Esophagus squamous epithelium (tissue), 5 donors: ENCODE data around the gene HSPBP1. TPM values are rescaled to one million over a fixed set of nuclear protein-coding genes. Genes with fewer than 3 reads are reported as not detected.

Source experiments
- DNase-seq: peaks from one replicate; lab custom pipeline; 2025; lab: John Stamatoyannopoulos, UW
- H3K27ac ChIP-seq, 4 donors: fragments of 200-600 bp; sonication (generic); one replicate each; pipeline ENCODE4 v1.5.1; 2016 to 2019; ENCODE audit warnings: mild to moderate bottlenecking in 1 of 4
- H3K27me3 ChIP-seq, 4 donors: fragments of 200-600 bp; sonication (generic); 1 replicate in 3 of 4; 2 replicates in 1 of 4; pipeline versions ENCODE4 v1.5.1 to v1.6.0; 2017 to 2021; ENCODE audit warnings: antibody characterized with exemption in 1 of 4
- H3K36me3 ChIP-seq, 3 donors: fragments of 200-600 bp; sonication (generic); one replicate each; pipeline ENCODE4 v1.5.1; 2016 to 2019
- H3K4me1 ChIP-seq, 3 donors: fragments of 200-600 bp; sonication (generic); one replicate each; pipeline ENCODE4 v1.5.1; 2017 to 2019
- H3K4me3 ChIP-seq, 4 donors: fragments of 200-600 bp; sonication (generic); 1 replicate in 3 of 4; 2 replicates in 1 of 4; pipeline ENCODE4 v1.5.1; 2016 to 2019; ENCODE audit warnings: mild to moderate bottlenecking in 2 of 4, moderate library complexity in 1 of 4
- H3K9me3 ChIP-seq, 3 donors: fragments of 200-600 bp; sonication (generic); one replicate each; pipeline ENCODE4 v1.5.1; 2016 to 2019
- CTCF ChIP-seq, 6 experiments: fragments of 450-650 bp in 4 of 6; fragments of 200-600 bp in 2 of 6; sonication (generic) in 2 of 6; IDR thresholded peaks; one replicate each; pipeline ENCODE4 v1.5.1; 2016 to 2019; ENCODE audit warnings: antibody characterized with exemption in 6 of 6, mild to moderate bottlenecking in 4 of 6, moderate library complexity in 4 of 6
- POLR2A ChIP-seq, 4 donors: fragments of 450-650 bp; IDR thresholded peaks; one replicate each; pipeline ENCODE4 v1.6.1; 2017; ENCODE audit warnings: antibody characterized with exemption in 4 of 4, mild to moderate bottlenecking in 4 of 4, moderate library complexity in 3 of 4
- WGBS, 2 donors: methylation state at CpG; one replicate each; pipeline ENCODE4 v1.1.5; 2018; 5-methylcytosine and 5-hydroxymethylcytosine counted together
- intact Hi-C: fragments of 100-400 bp; cut with DNase I; formaldehyde crosslinking; loops from one replicate; pipeline ENCODE4 v1.15.0; 2022
- total RNA-seq, 4 donors: library from RNA; depleted of rRNA; stranded (reverse); fragments of >200 nt; gene quantifications; one replicate each; pipeline ENCODE4 v1.1.0, GENCODE V29; 2016
- donor health status: DM: yes; HTN: yes; CAD: no.

HSPBP1 gene
- total RNA-seq, 4 donors from 2014 or later = 27.1 to 40.7 (median 32.4) TPM

- H3K27me3 ChIP-seq = no peaks in the 10 kb centered on the region
- peaks cover 48 to 65% (median 51%) of the 10 kb centered on the region in 3 donors for H3K4me1 ChIP-seq
- DNase-seq = no peak
- H3K36me3 ChIP-seq = peaks cover 0 to 6% (median 0%) of the 10 kb centered on the region in 3 donors
- peak overlapping the region; percentile 90 to 98 (median 94) for H3K27ac ChIP-seq
- WGBS, 2 donors = 1 to 3% methylated on average over 32 to 37 of the region's 51 CpGs
- TF ChIP-seq POLR2A (IDR thresholded peaks at IDR 0.05) = no peak
- TF ChIP-seq CTCF (IDR thresholded peaks at IDR 0.05) = no peak
- intact Hi-C loops = no loop called here
- H3K4me3 ChIP-seq = peak overlapping the region; percentile 84 to 99 (median 96)
- no peaks in the 10 kb centered on the region for H3K9me3 ChIP-seq
Measured at GRCh38 chr19:55257461-55258420, 22.2 kb downstream of the HSPBP1 start.

- intact Hi-C loops = no loop called here
- Histone ChIP-seq H3K36me3 (no peaks in the 10 kb centered on the region), H3K27ac (peak overlapping the region; percentile 90 to 98 (median 94)), H3K4me1 (peaks cover 54 to 74% (median 60%) of the 10 kb centered on the region in 3 donors), H3K4me3 (peak overlapping the region; percentile 84 to 99 (median 96)), H3K9me3 (no peaks in the 10 kb centered on the region), H3K27me3 (no peaks in the 10 kb centered on the region)
- no peak for DNase-seq
- no peak for TF ChIP-seq CTCF (IDR thresholded peaks at IDR 0.05)
- TF ChIP-seq POLR2A (IDR thresholded peaks at IDR 0.05) = no peak
- 31 to 35% methylated on average over 19 to 22 of the region's 22 CpGs for WGBS, 2 donors
Measured at GRCh38 chr19:55256562-55257460, 23.1 kb downstream of the HSPBP1 start.

GRCh38 chr19:55255618-55256423, 24.1 kb downstream of the HSPBP1 start:
- H3K4me3 ChIP-seq = peak overlapping the region in 3 of 4 donors; percentile 10 to 99 (median 98)

GRCh38 chr19:55254625-55254977, 25.3 kb downstream of the HSPBP1 start:
- DNase-seq = no peak
- H3K4me3 ChIP-seq = peak overlapping the region in 3 of 4 donors; percentile 27 to 99 (median 98)
- peak overlapping the region; percentile 57 to 83 (median 71) for H3K27ac ChIP-seq
- intact Hi-C loops = no loop called here
- H3K36me3 ChIP-seq = peaks cover 0 to 8% (median 0%) of the 10 kb centered on the region in 3 donors
- no peak for TF ChIP-seq CTCF (IDR thresholded peaks at IDR 0.05)
- no peak for TF ChIP-seq POLR2A (IDR thresholded peaks at IDR 0.05)
- H3K9me3 ChIP-seq = no peaks in the 10 kb centered on the region
- WGBS, 2 donors = 17% methylated on average over 1 of the region's 6 CpGs; no CpG with 5 or more reads in 1 of the 2 donors
- H3K4me1 ChIP-seq = peaks cover 65 to 89% (median 65%) of the 10 kb centered on the region in 3 donors
- no peaks in the 10 kb centered on the region for H3K27me3 ChIP-seq

More at GRCh38 chr19:55255618-55256423, 24.1 kb downstream of the HSPBP1 start:
- no peak for DNase-seq
- Histone ChIP-seq H3K27ac (peak overlapping the region; percentile 56 to 98 (median 80)), H3K27me3 (no peaks in the 10 kb centered on the region), H3K36me3 (no peaks in the 10 kb centered on the region), H3K4me1 (peaks cover 64 to 84% (median 70%) of the 10 kb centered on the region in 3 donors), H3K9me3 (no peaks in the 10 kb centered on the region)
- intact Hi-C loops = no loop called here
- TF ChIP-seq POLR2A (IDR thresholded peaks at IDR 0.05) = no peak
- TF ChIP-seq CTCF (IDR thresholded peaks at IDR 0.05) = no peak
- 25 to 43% methylated on average over 10 to 13 of the region's 17 CpGs for WGBS, 2 donors
